ENCODE measurements around the gene TSPEAR. TPM values are rescaled to one million over a fixed set of nuclear protein-coding genes. Genes with fewer than 3 reads are reported as not detected.

The TSPEAR gene
- total RNA-seq, 1 donor: not detected

DNA sequence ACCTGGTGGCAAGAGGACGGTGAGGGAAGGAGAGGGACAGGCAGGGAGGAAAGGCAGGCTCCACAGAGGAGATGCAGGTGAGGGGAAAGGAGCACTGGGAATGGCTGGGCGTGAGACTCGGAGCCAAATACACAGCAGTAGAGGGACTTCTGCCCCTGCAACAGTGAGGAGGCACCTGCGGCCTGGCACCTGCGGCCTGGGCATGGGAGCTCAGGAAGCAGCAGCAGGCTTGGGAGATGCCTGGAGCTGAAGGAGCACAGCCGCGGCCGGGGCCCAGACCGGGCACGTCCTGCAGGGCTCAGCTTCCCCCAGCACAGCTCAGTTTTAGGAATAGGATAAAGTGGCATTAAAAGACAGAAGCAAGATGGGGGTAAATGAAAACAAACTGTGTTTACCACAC is 20.9 kb upstream of the TSPEAR start:
- Histone ChIP-seq H4K20me1 (ENCODE audit: insufficient read depth, low read length) (no peaks in the 10 kb centered on the region), H3K79me2 (ENCODE audit: insufficient read depth, low read length) (no peaks in the 10 kb centered on the region), H2AFZ (ENCODE audit: low read length) (no peak overlapping the region), H3K27me3 (ENCODE audit: insufficient read depth, low read length) (peaks cover 14% of the 10 kb centered on the region), H3K36me3 (ENCODE audit: insufficient read depth, low read length) (no peaks in the 10 kb centered on the region), H3K9me3 (ENCODE audit: low read depth, low read length) (peaks cover under 1% of the 10 kb centered on the region), H3K4me3 (ENCODE audit: insufficient read depth, low read length) (no peak overlapping the region), H3K4me1 (ENCODE audit: insufficient read depth, low read length) (no peaks in the 10 kb centered on the region), H3K4me2 (ENCODE audit: insufficient read depth, low read length) (no peak overlapping the region), H3K27ac (ENCODE audit: low read depth, low read length) (no peak overlapping the region)
- TF ChIP-seq, protein P1, sequence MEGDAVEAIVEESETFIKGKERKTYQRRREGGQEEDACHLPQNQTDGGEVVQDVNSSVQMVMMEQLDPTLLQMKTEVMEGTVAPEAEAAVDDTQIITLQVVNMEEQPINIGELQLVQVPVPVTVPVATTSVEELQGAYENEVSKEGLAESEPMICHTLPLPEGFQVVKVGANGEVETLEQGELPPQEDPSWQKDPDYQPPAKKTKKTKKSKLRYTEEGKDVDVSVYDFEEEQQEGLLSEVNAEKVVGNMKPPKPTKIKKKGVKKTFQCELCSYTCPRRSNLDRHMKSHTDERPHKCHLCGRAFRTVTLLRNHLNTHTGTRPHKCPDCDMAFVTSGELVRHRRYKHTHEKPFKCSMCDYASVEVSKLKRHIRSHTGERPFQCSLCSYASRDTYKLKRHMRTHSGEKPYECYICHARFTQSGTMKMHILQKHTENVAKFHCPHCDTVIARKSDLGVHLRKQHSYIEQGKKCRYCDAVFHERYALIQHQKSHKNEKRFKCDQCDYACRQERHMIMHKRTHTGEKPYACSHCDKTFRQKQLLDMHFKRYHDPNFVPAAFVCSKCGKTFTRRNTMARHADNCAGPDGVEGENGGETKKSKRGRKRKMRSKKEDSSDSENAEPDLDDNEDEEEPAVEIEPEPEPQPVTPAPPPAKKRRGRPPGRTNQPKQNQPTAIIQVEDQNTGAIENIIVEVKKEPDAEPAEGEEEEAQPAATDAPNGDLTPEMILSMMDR (IDR thresholded peaks at IDR 0.05; ENCODE audit: extremely low read depth, low read depth, low read length): no peak
- no peak for DNase-seq (ENCODE audit: insufficient read length, low spot score, missing footprints)

DNA sequence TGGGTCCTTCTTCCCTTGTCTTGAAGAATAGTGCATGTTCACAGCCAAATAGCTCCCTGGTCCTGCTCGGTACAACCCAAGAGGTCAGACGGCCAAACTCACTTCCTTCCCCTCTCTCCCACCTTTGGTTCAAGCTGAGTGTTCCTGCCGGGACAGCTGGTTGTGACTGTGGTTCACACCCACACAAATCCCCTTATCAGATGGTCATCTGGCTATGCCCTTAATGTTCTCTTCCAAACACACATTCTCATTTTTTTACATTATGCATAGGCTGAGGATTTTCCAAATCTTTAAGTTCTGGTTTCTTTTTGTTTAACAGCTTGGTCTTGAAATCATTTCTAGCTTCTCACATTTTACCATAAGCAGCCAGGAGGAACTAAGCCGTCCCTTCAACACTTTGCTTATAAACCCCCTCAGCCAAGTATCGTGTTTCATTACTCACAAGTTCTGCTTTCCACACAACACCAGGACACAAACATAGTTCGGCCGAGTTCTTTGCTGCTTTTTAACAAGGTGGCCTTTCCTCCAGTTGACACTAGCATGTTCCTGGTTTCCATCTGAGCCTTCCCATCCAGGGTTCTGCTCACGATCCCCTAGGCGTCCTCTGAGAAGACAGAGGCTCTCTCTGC is 19.7 kb upstream of the TSPEAR start:
- Histone ChIP-seq H2AFZ (ENCODE audit: low read length) (no peak overlapping the region), H3K9me3 (ENCODE audit: low read depth, low read length) (no peaks in the 10 kb centered on the region), H3K4me2 (ENCODE audit: insufficient read depth, low read length) (no peak overlapping the region), H3K36me3 (ENCODE audit: insufficient read depth, low read length) (no peaks in the 10 kb centered on the region), H3K79me2 (ENCODE audit: insufficient read depth, low read length) (no peaks in the 10 kb centered on the region), H3K4me1 (ENCODE audit: insufficient read depth, low read length) (no peaks in the 10 kb centered on the region), H4K20me1 (ENCODE audit: insufficient read depth, low read length) (no peaks in the 10 kb centered on the region), H3K27me3 (ENCODE audit: insufficient read depth, low read length) (peaks cover 14% of the 10 kb centered on the region), H3K4me3 (ENCODE audit: insufficient read depth, low read length) (no peak overlapping the region), H3K27ac (ENCODE audit: low read depth, low read length) (no peak overlapping the region)
- DNase-seq (ENCODE audit: insufficient read length, low spot score, missing footprints): peak; percentile 75
- TF ChIP-seq, protein P1 (IDR thresholded peaks at IDR 0.05; ENCODE audit: extremely low read depth, low read depth, low read length): no peak

- TF ChIP-seq, protein P1 (IDR thresholded peaks at IDR 0.05; ENCODE audit: extremely low read depth, low read depth, low read length): no peak
- Histone ChIP-seq H3K79me2 (ENCODE audit: insufficient read depth, low read length) (no peaks in the 10 kb centered on the region), H3K36me3 (ENCODE audit: insufficient read depth, low read length) (no peaks in the 10 kb centered on the region), H2AFZ (ENCODE audit: low read length) (no peak overlapping the region), H3K4me1 (ENCODE audit: insufficient read depth, low read length) (no peaks in the 10 kb centered on the region), H3K9me3 (ENCODE audit: low read depth, low read length) (no peaks in the 10 kb centered on the region), H3K27ac (ENCODE audit: low read depth, low read length) (no peak overlapping the region), H3K4me3 (ENCODE audit: insufficient read depth, low read length) (no peak overlapping the region), H3K27me3 (ENCODE audit: insufficient read depth, low read length) (peaks cover 14% of the 10 kb centered on the region), H3K4me2 (ENCODE audit: insufficient read depth, low read length) (no peak overlapping the region), H4K20me1 (ENCODE audit: insufficient read depth, low read length) (no peaks in the 10 kb centered on the region)
- peak; percentile 67 for DNase-seq (ENCODE audit: insufficient read length, low spot score, missing footprints)
These were observed 18.6 kb upstream of the TSPEAR start for GRCh38 chr21:44730028-44730395.

DNA sequence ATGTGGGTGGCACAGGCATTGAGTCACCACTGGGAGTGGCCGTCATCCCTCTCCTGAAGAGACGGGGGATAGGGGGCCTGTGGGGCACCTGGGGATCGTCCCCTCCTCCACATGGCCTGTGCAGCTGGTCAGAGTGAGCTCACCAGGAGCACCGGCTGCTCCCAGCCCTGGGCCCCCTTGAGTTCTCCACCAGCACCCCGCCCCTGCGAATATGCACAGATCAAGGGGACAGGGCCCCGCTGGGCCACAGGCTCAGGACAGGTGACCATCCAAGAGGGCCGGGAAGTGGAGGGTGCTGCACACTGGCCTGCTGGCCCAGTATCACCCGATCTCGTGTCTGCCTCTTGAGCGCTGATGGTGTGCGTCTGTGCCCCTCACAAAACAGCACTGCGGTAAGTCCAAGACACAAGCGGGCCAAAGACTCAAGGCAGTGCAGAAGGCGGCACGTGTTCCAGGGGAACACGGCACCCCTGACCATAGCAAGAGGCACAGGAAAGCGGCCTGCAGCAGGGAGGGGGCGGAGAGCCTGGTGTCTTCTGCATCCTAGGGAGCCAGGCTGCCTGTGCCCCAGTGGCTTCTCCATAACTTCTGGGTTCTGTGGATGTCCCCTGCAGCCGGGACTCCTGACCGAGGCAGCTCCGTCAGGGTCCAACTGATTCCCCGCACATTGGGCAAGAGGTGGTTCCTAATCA is 18.1 kb upstream of the TSPEAR start:
- H3K9me3 ChIP-seq (ENCODE audit: low read depth, low read length): no peaks in the 10 kb centered on the region
- H3K4me3 ChIP-seq (ENCODE audit: insufficient read depth, low read length): no peak overlapping the region
- H3K79me2 ChIP-seq (ENCODE audit: insufficient read depth, low read length): no peaks in the 10 kb centered on the region
- H3K27ac ChIP-seq (ENCODE audit: low read depth, low read length): no peak overlapping the region
- DNase-seq (ENCODE audit: insufficient read length, low spot score, missing footprints): no peak
- no peaks in the 10 kb centered on the region for H3K36me3 ChIP-seq (ENCODE audit: insufficient read depth, low read length)
- no peak overlapping the region for H3K4me2 ChIP-seq (ENCODE audit: insufficient read depth, low read length)
- H3K4me1 ChIP-seq (ENCODE audit: insufficient read depth, low read length): no peaks in the 10 kb centered on the region
- TF ChIP-seq, protein P1 (IDR thresholded peaks at IDR 0.05; ENCODE audit: extremely low read depth, low read depth, low read length): no peak
- H4K20me1 ChIP-seq (ENCODE audit: insufficient read depth, low read length): no peaks in the 10 kb centered on the region
- H3K27me3 ChIP-seq (ENCODE audit: insufficient read depth, low read length): peaks cover 14% of the 10 kb centered on the region
- H2AFZ ChIP-seq (ENCODE audit: low read length): no peak overlapping the region

Measured in osteoblast (primary cell).